Activated T-helper 1 cell treated with anti-CD3 and anti-CD28 coated beads, Interleukin-12 subunit alpha, Interleukin-12 subunit beta, Interleukin-2, Interleukin-4 antibody, amounts not matched to agents 30 ng/mL and 10 ng/mL and 1 ng/mL, durations not matched to agents 14 hours and 24 hours and 36 hours (primary cell): Measurements from ENCODE around the gene NDUFC1. TPM values are rescaled to one million over a fixed set of nuclear protein-coding genes. Genes with fewer than 3 reads are reported as not detected.
"Not testable (repeated sequence)": the region's sequence is repeated elsewhere in the genome, so short reads cannot be mapped to it uniquely, and the experiment has no call there.

ENCODE experiments used
- DNase-seq: peaks from one replicate; pipeline ENCODE4 v3.0.0; 2021; ENCODE audit warnings: low spot score
- H3K27ac Mint-ChIP-seq: one replicate; pipeline ENCODE4 v1.8.0; 2021; ENCODE audit warnings: mild to moderate bottlenecking, mixed read lengths
- H3K27me3 Mint-ChIP-seq: one replicate; pipeline ENCODE4 v1.8.0; 2022; ENCODE audit warnings: mild to moderate bottlenecking, moderate library complexity, mixed read lengths; ENCODE audit not compliant: insufficient read depth
- H3K36me3 Mint-ChIP-seq: one replicate; pipeline ENCODE4 v1.8.0; 2021; ENCODE audit warnings: low read depth, mixed read lengths
- H3K4me1 Mint-ChIP-seq: one replicate; pipeline ENCODE4 v1.8.0; 2021; ENCODE audit warnings: low read depth, mixed read lengths
- H3K4me3 Mint-ChIP-seq: one replicate; pipeline ENCODE4 v1.8.0; 2021; ENCODE audit warnings: mild to moderate bottlenecking, moderate library complexity, mixed read lengths
- H3K9me3 Mint-ChIP-seq: one replicate; pipeline ENCODE4 v1.8.0; 2021; ENCODE audit warnings: mixed read lengths
- intact Hi-C: fragments of 100-400 bp; cut with micrococcal nuclease; formaldehyde crosslinking; loops from one replicate; pipeline ENCODE4 v1.15.1; 2024
- total RNA-seq: library from RNA; stranded (reverse); gene quantifications from 2 replicates; pipeline ENCODE4 v1.2.3, GENCODE V29; 2022

NDUFC1 gene
- total RNA-seq, 1 donor from 2014 or later = 54.5 TPM

- Mint-ChIP-seq H3K27ac (peak overlapping the region; percentile 45), H3K27me3 (no peaks in the 10 kb centered on the region), H3K4me1 (peaks cover 53% of the 10 kb centered on the region), H3K4me3 (no peak overlapping the region), H3K9me3 (no peaks in the 10 kb centered on the region), H3K36me3 (peaks cover 15% of the 10 kb centered on the region)
- intact Hi-C loops = no loop called here
- no peak for DNase-seq
Observed at GRCh38 chr4:139314047-139314800, 11.9 kb upstream of the NDUFC1 start.

GRCh38 chr4:139313414-139313813 is 11.1 kb upstream of the NDUFC1 start:
- peaks cover 16% of the 10 kb centered on the region for H3K36me3 Mint-ChIP-seq
- H3K27ac Mint-ChIP-seq, intact Hi-C loops, DNase-seq, H3K27me3 Mint-ChIP-seq, H3K9me3 Mint-ChIP-seq, H3K4me3 Mint-ChIP-seq: not testable (repeated sequence)
- peaks cover 53% of the 10 kb centered on the region for H3K4me1 Mint-ChIP-seq

DNA sequence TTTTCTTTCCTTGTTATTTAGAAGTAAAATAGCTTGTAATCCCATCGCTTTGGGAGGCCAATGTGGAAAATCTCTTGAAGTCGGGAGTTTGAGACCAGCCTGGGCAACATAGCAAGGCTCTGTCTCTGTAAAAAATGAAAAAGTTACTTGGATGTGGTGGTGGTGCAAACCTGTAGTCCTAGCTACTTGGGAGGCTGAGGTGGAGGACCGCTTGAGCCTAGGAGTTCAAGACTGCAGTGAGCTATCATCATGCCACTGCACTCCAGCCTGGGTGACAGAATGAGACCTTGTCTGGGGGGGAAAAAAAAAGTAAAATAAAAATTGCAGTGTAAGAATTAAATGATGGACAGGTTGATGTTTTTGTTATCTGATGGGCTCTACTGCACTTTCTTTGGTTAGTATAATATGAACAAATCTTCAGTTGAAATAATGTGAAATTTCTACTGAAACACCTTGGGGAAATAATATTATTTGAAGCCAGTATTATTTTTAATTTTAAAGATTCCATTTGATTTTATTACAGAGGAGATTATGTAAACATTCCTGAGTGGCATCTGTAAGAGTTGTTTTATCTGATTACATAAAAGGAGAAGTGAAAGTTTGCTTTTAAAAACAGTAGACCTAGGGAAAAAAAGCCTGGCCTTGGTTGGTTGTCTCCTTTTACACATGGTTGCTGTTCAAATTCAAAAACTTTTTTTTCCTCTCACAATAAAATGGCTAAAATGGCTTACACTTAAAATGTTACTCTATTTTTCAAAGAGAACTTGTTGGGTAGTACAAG is 10.5 kb upstream of the NDUFC1 start:
- Mint-ChIP-seq H3K27me3 (no peaks in the 10 kb centered on the region), H3K27ac (no peak overlapping the region), H3K9me3 (no peaks in the 10 kb centered on the region), H3K4me3 (no peak overlapping the region), H3K36me3 (peaks cover 16% of the 10 kb centered on the region), H3K4me1 (peaks cover 53% of the 10 kb centered on the region)
- intact Hi-C loops = no loop called here
- DNase-seq = no peak

DNA sequence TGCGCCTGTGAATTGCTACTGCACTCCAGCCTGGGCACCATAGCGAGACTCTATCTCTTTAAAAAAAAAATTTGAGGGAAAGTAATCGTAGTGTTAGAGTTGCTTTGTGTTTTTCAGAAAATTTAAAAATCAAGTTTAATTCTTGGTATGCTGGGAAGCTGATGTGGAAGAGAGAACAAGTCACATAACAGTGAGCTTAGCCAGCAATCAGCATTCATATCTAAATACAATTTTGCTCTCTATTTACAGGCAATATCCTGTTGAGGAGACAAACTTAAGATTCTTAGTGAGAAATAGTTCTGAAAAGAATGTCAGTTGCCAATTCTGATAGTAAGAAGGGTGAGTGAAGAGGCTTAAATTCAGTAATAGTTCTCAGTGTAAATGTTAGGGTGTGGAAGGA is 9.6 kb upstream of the NDUFC1 start:
- DNase-seq = no peak
- intact Hi-C loops = no loop called here
- Mint-ChIP-seq H3K36me3 (peaks cover 16% of the 10 kb centered on the region), H3K4me3 (no peak overlapping the region), H3K27me3 (no peaks in the 10 kb centered on the region), H3K9me3 (no peaks in the 10 kb centered on the region), H3K27ac (no peak overlapping the region), H3K4me1 (peaks cover 54% of the 10 kb centered on the region)

DNA sequence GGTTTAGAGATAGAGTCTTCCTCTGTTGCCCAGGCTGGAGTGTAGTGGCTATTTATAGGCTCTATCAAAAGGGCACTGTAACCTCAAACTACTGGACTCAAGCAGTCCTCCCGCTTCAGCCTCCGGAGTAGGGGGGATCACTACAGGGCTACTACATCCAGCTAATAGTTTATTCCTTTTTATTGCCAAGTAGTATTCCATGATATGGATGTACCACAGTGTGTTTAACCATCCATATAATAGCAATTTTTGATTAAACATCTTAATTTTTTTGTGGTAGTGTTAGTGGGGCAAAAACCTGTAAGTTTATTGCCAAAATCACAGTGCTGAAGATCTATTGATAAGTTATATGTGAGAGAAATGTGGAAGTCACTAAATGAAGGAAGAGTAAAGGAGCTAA is 2.6 kb upstream of the NDUFC1 start:
- intact Hi-C loops = loop anchor here (5.0 kb wide), 1 partner anchor 37 kb away; no protein-coding TSS in a partner anchor
- H3K27ac Mint-ChIP-seq = no peak overlapping the region
- no peaks in the 10 kb centered on the region for H3K27me3 Mint-ChIP-seq
- H3K4me1 Mint-ChIP-seq = peaks cover 57% of the 10 kb centered on the region
- H3K36me3 Mint-ChIP-seq = peaks cover 33% of the 10 kb centered on the region
- H3K4me3 Mint-ChIP-seq = peak overlapping the region; percentile 33
- no peak for DNase-seq
- H3K9me3 Mint-ChIP-seq = peaks cover 4% of the 10 kb centered on the region

- H3K9me3 Mint-ChIP-seq = peaks cover 4% of the 10 kb centered on the region
- peaks cover 22% of the 10 kb centered on the region for H3K36me3 Mint-ChIP-seq
- peak within 1 kb of the TSS; percentile 95 for H3K4me3 Mint-ChIP-seq
- intact Hi-C loops = loop anchor here (1.0 to 5.0 kb wide), 7 partner anchors 41 to 270 kb away; partner anchors contain the start of gene RAB33B
- H3K4me1 Mint-ChIP-seq = peaks cover 69% of the 10 kb centered on the region
- H3K27me3 Mint-ChIP-seq = no peaks in the 10 kb centered on the region
- H3K27ac Mint-ChIP-seq = peak within 1 kb of the TSS; percentile 97
- peak; percentile 97 for DNase-seq
Observed at GRCh38 chr4:139301113-139301820, 1.0 kb downstream of the NDUFC1 start, which contains the start of gene NAA15. TSS of gene NAA15 (plus strand) at chr4:139301505. CDS start at chr4:139301778, 273 bp downstream.

- peaks cover 4% of the 10 kb centered on the region for H3K9me3 Mint-ChIP-seq
- peaks cover 71% of the 10 kb centered on the region for H3K4me1 Mint-ChIP-seq
Observed at GRCh38 chr4:139300431-139301112, 1.7 kb downstream of the NDUFC1 start.

GRCh38 chr4:139299536-139299935 is 2.7 kb downstream of the NDUFC1 start:
- intact Hi-C loops = loop anchor here (10.0 kb wide), 1 partner anchor 1075 kb away; the partner anchor contains the start of gene SCOC
- no peaks in the 10 kb centered on the region for H3K9me3 Mint-ChIP-seq
- H3K27ac Mint-ChIP-seq = peak overlapping the region; percentile 97
- H3K4me3 Mint-ChIP-seq = peak overlapping the region; percentile 95
- DNase-seq = no peak
- H3K4me1 Mint-ChIP-seq = peaks cover 67% of the 10 kb centered on the region
- H3K36me3 Mint-ChIP-seq = peaks cover 18% of the 10 kb centered on the region
- H3K27me3 Mint-ChIP-seq = no peaks in the 10 kb centered on the region

More at GRCh38 chr4:139300431-139301112, 1.7 kb downstream of the NDUFC1 start:
- Mint-ChIP-seq H3K27ac (peak overlapping the region; percentile 97), H3K36me3 (peaks cover 20% of the 10 kb centered on the region), H3K27me3 (no peaks in the 10 kb centered on the region), H3K4me3 (peak overlapping the region; percentile 95)
- no peak for DNase-seq
- intact Hi-C loops = loop anchor here (1.0 to 5.0 kb wide), 7 partner anchors 42 to 270 kb away; partner anchors contain the start of gene RAB33B

GRCh38 chr4:139297001-139297410 is 5.3 kb downstream of the NDUFC1 start:
- Mint-ChIP-seq H3K4me3 (peak overlapping the region; percentile 22), H3K27me3 (no peaks in the 10 kb centered on the region), H3K9me3 (no peaks in the 10 kb centered on the region), H3K4me1 (peaks cover 48% of the 10 kb centered on the region), H3K36me3 (peaks cover 16% of the 10 kb centered on the region), H3K27ac (no peak overlapping the region)
- intact Hi-C loops = loop anchor here (10.0 kb wide), 1 partner anchor 1078 kb away; the partner anchor contains the start of gene SCOC
- no peak for DNase-seq

DNA sequence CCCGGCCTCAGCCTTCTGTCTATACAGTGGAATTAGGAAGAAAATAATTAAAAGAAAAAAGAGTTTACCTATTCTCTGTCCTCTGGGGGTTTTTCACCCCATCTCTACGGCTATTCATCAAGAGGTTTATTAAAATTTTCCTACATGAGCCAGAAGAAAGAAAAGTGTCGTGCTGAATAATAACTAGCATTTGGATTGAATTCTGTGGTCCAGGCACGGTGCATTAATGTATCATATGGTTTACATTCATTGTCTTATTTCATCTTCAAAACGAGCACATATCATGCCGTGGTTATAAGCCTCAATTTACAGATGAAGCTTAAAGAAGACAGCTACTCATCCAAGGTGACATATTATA is 6.4 kb downstream of the NDUFC1 start:
- H3K9me3 Mint-ChIP-seq = no peaks in the 10 kb centered on the region

GRCh38 chr4:139295206-139295941 is 6.9 kb downstream of the NDUFC1 start:
- Mint-ChIP-seq H3K9me3 (no peaks in the 10 kb centered on the region), H3K36me3 (peaks cover 17% of the 10 kb centered on the region), H3K4me3 (peak overlapping the region; percentile 93), H3K4me1 (peaks cover 39% of the 10 kb centered on the region), H3K27me3 (no peaks in the 10 kb centered on the region), H3K27ac (peak overlapping the region; percentile 94)
- intact Hi-C loops = loop anchor here (1.0 to 10.0 kb wide), 7 partner anchors 29 to 1079 kb away; partner anchors contain the start of genes NOCT and SCOC
- DNase-seq = peak; percentile 92

More for the DNA sequence above, 6.4 kb downstream of the NDUFC1 start:
- Mint-ChIP-seq H3K4me3 (peak overlapping the region; percentile 93), H3K27ac (peak overlapping the region; percentile 94), H3K4me1 (peaks cover 45% of the 10 kb centered on the region), H3K36me3 (peaks cover 17% of the 10 kb centered on the region), H3K27me3 (no peaks in the 10 kb centered on the region)
- DNase-seq = no peak
- intact Hi-C loops = loop anchor here (1.0 to 10.0 kb wide), 7 partner anchors 30 to 1079 kb away; partner anchors contain the start of genes NOCT and SCOC
